Measurements from ENCODE around the gene SH3GLB1. TPM values are rescaled to one million over a fixed set of nuclear protein-coding genes. Genes with fewer than 3 reads are reported as not detected.

SH3GLB1 gene
- total RNA-seq, 4 donors from 2014 or later: 58.4 to 81.7 (median 77.3) TPM

DNA sequence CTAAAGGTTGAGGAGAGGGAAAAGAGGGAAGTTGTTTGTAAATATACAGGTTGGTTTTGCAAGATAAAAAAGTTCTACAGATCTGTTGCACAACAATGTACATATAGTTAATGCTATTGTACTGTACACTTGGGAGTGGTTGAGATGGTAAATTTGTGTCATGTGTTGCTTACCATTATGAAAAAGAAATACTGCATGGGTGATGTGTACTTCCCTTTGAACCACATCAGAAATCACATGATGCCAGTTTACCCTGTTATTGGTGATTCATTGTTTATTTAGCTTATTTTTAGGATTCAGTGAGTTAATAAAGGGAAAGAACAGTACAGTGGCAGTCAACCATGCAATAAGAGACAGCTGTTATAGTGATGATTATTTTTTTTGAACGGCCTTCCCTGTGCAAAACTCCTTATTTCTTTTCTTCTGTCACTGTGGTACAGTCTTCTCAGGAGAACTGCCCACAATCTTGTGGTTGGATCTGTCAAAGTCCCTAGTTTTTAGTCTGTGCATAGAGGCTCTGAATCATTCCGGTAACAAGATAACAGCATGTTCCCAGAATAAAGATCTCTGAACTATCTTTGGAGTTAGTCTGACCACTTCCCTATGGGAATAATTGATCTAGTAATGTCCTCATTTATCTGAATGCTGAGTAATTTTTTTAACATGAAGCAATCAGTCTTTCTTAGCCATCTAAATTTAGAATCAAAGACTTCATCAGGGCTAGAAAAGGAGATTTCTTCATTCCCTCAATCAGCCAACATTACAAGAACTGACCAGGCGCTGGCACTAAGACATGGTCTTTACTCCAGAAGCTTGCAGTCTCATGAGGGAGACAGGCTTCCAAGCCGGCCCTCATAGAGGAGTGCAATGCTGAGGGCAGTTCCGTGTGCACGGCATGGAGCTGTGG, 84.2 kb downstream of the SH3GLB1 start:
- Histone ChIP-seq H3K27ac (peak overlapping the region in 3 of 4 donors; percentile 2 to 35 (median 33)), H3K4me1 (peaks cover 6 to 14% (median 12%) of the 10 kb centered on the region in 3 donors), H3K9me3 (no peaks in the 10 kb centered on the region), H3K4me3 (no peak overlapping the region), H3K27me3 (no peaks in the 10 kb centered on the region), H3K36me3 (no peaks in the 10 kb centered on the region)
- ATAC-seq: peak; percentile 82
- no peak for TF ChIP-seq POLR2A (IDR thresholded peaks at IDR 0.05)
- peak; percentile 11 for TF ChIP-seq POLR2AphosphoS5 (IDR thresholded peaks at IDR 0.05)
- 57 to 65% methylated on average over 4 to 5 of the region's 6 CpGs for WGBS, 2 donors (ENCODE audit: low coverage in 1 of 2)

- H3K9me3 ChIP-seq: no peaks in the 10 kb centered on the region
- ATAC-seq: no peak
- no peaks in the 10 kb centered on the region for H3K27me3 ChIP-seq
- H3K4me1 ChIP-seq: peaks cover 6 to 12% (median 7%) of the 10 kb centered on the region in 3 donors
- H3K36me3 ChIP-seq: no peaks in the 10 kb centered on the region
- no peak overlapping the region for H3K27ac ChIP-seq
- TF ChIP-seq CTCF (IDR thresholded peaks at IDR 0.05): no peak
- no peak for TF ChIP-seq EP300 (IDR thresholded peaks at IDR 0.05)
- no peak for TF ChIP-seq POLR2A (IDR thresholded peaks at IDR 0.05)
- no peak for TF ChIP-seq POLR2AphosphoS5 (IDR thresholded peaks at IDR 0.05)
- no peak overlapping the region for H3K4me3 ChIP-seq
Measured at GRCh38 chr1:86795316-86795715, 90.9 kb downstream of the SH3GLB1 start.

Other genes with a start within 250 kb of the SH3GLB1 start
- not detected for gene CLCA1, start 235.6 kb upstream of the SH3GLB1 start, total RNA-seq
- 10 to 100 TPM in 1 of 4 donors, 1 to 10 TPM in 1, under 1 TPM in 1, not detected in 1; 0.50 to 20.3 (median 2.6) TPM for gene CLCA4, start 157.5 kb upstream of the SH3GLB1 start, total RNA-seq
- 100 to 1,000 TPM in 2 of 4 donors, 10 to 100 TPM in 2; 71.0 to 123 (median 102) TPM for gene SELENOF, start 209.6 kb downstream of the SH3GLB1 start, total RNA-seq
- gene HS2ST1, start 210.1 kb downstream of the SH3GLB1 start, total RNA-seq: 10 to 100 TPM; 10.3 to 17.0 (median 11.7) TPM